Panc1 (cell line): ENCODE data around the gene THAP9. TPM values are rescaled to one million over a fixed set of nuclear protein-coding genes. Genes with fewer than 3 reads are reported as not detected.

Experiments
- ATAC-seq: fragments of 200-7000 bp; cut with Tn5 transposase; 2 replicates; pipeline ENCODE4 v1.9.1; 2020; ENCODE audit warnings: mild to moderate bottlenecking, moderate library complexity
- BruUV-seq: library from RNA; stranded (reverse); fragments of 400-500 nt; replicated peaks from 2 replicates; lab custom pipeline; 2021; lab: Mats Ljungman, UMichigan
- CTCF ChIA-PET: fragments of 300-600 bp; sonication (Branson Sonifier 250); formaldehyde crosslinking; loops from one replicate; lab custom pipeline; 2022; ENCODE audit warnings: antibody characterized with exemption; lab: Charles Lee
- POLR2A ChIA-PET: fragments of 300-600 bp; sonication (Branson Sonifier 250); formaldehyde crosslinking; loops from one replicate; lab custom pipeline; 2022; ENCODE audit warnings: antibody characterized with exemption; lab: Charles Lee
- DNase-seq: peaks from one replicate; pipeline ENCODE4 v3.0.0-alpha.2; 2010; ENCODE audit warnings: low read depth, low spot score
- H3K27ac ChIP-seq: 2 replicates; pipeline ENCODE4 v1.5.1; 2011; ENCODE audit warnings: mild to moderate bottlenecking, low read length, inconsistent platforms
- H3K27me3 ChIP-seq: fragments of 200-500 bp; sonication (Bioruptor generic); 2 replicates; pipeline ENCODE4 v1.6.0; 2014; ENCODE audit warnings: low read length, inconsistent platforms; ENCODE audit not compliant: control insufficient read depth, insufficient read depth
- H3K36me3 ChIP-seq: fragments of 200-500 bp; sonication (Bioruptor generic); 2 replicates; pipeline ENCODE4 v1.5.1; 2014; ENCODE audit warnings: inconsistent platforms, mild to moderate bottlenecking, low read length, moderate library complexity; ENCODE audit not compliant: control insufficient read depth, insufficient read depth
- H3K4me1 ChIP-seq: 2 replicates; pipeline ENCODE4 v1.5.1; 2011; ENCODE audit warnings: inconsistent platforms, mild to moderate bottlenecking, low read length, moderate library complexity; ENCODE audit not compliant: control insufficient read depth, insufficient read depth
- H3K4me3 ChIP-seq, 2 experiments: 2 replicates each; pipeline ENCODE4 v1.5.1; 2011 to 2012; ENCODE audit warnings: low read depth in 2 of 2, low read length in 2 of 2, mild to moderate bottlenecking in 2 of 2, inconsistent platforms in 1 of 2, moderate library complexity in 1 of 2
- H3K9me3 ChIP-seq: fragments of 200-500 bp; sonication (Bioruptor generic); 2 replicates; pipeline ENCODE4 v1.5.1; 2014; ENCODE audit warnings: low read depth, mild to moderate bottlenecking, inconsistent platforms, low read length, moderate library complexity; ENCODE audit not compliant: control insufficient read depth, insufficient read depth
- CTCF ChIP-seq: fragments of 450-650 bp; IDR thresholded peaks from 2 replicates; pipeline ENCODE4 v1.5.1; 2017; ENCODE audit warnings: mild to moderate bottlenecking
- POLR2AphosphoS5 ChIP-seq: IDR thresholded peaks from 2 replicates; pipeline ENCODE4 v1.6.1; 2012; ENCODE audit warnings: mild to moderate bottlenecking, low read depth, low read length, moderate library complexity
- REST ChIP-seq, 2 experiments: IDR thresholded peaks; 2 replicates each; pipeline ENCODE4 v1.6.1; 2011 to 2012; ENCODE audit warnings: low read depth in 2 of 2, control low read depth in 1 of 2, low read length in 1 of 2, mild to moderate bottlenecking in 1 of 2, moderate library complexity in 1 of 2; ENCODE audit not compliant: insufficient read depth in 1 of 2
- SIN3A ChIP-seq: IDR thresholded peaks from 2 replicates; pipeline ENCODE4 v1.6.1; 2012; ENCODE audit warnings: low read depth, mild to moderate bottlenecking, low read length, moderate library complexity, borderline replicate concordance; ENCODE audit not compliant: insufficient read depth
- TCF7L2 ChIP-seq: IDR thresholded peaks from 2 replicates; pipeline ENCODE4 v1.6.1; 2011; ENCODE audit warnings: mild to moderate bottlenecking, low read depth, low read length, inconsistent platforms
- in situ Hi-C: cut with HindIII; loops from 2 replicates; pipeline ENCODE4 v1.10.0; 2016; ENCODE audit warnings: low sequenced_read_pairs, low pct_unique_long_range_greater_than_20kb
- intact Hi-C: fragments of 100-400 bp; cut with micrococcal nuclease; formaldehyde crosslinking; loops from one replicate; pipeline ENCODE4 v1.10.0; 2022; ENCODE audit not compliant: unreplicated experiment
- total RNA-seq: library from RNA; stranded (reverse); gene quantifications from one replicate; pipeline ENCODE4 v1.2.1, GENCODE V29; 2021; ENCODE audit not compliant: unreplicated experiment

Gene THAP9
- total RNA-seq, 1 experiment from 2014 or later, result 3.0 TPM

- Histone ChIP-seq H3K27ac (no peak overlapping the region), H3K9me3 (no peaks in the 10 kb centered on the region), H3K27me3 (no peaks in the 10 kb centered on the region), H3K4me3 (no peak overlapping the region), H3K4me1 (peaks cover 9% of the 10 kb centered on the region), H3K36me3 (no peaks in the 10 kb centered on the region; the same call in 1 of the 2 replicates)
- DNase-seq, result no peak
- no peak for ATAC-seq
- ChIA-PET POLR2A (no interaction called here), CTCF (no interaction called here)
- BruUV-seq, result no TSS peak
- intact Hi-C loops (no loop called here), in situ Hi-C loops (no loop called here)
- TF ChIP-seq SIN3A, result no peak
- TF ChIP-seq CTCF, result no peak
- no peak for TF ChIP-seq REST (IDR thresholded peaks at IDR 0.05; ENCODE audit: insufficient read depth in 1 of 2, low read depth in 2 of 2, low read length in 1 of 2)
- TF ChIP-seq POLR2AphosphoS5, result no peak
- TF ChIP-seq TCF7L2, result no peak
These were observed 5.9 kb downstream of the THAP9 start for GRCh38 chr4:82906469-82906868.

GRCh38 chr4:82909326-82909725 lies 8.8 kb downstream of the THAP9 start:
- in situ Hi-C loops, result no loop called here
- CTCF ChIA-PET, result no interaction called here
- ATAC-seq, result no peak
- intact Hi-C loops, result no loop called here
- no TSS peak for BruUV-seq
- H3K4me1 ChIP-seq, result no peaks in the 10 kb centered on the region
- H3K4me3 ChIP-seq, result no peak overlapping the region
- no peak for TF ChIP-seq REST (IDR thresholded peaks at IDR 0.05; ENCODE audit: insufficient read depth in 1 of 2, low read depth in 2 of 2, low read length in 1 of 2)
- TF ChIP-seq POLR2AphosphoS5, result no peak
- TF ChIP-seq TCF7L2, result no peak
- no peak for TF ChIP-seq SIN3A
- TF ChIP-seq CTCF, result no peak
- DNase-seq, result no peak
- H3K36me3 ChIP-seq, result no peaks in the 10 kb centered on the region; the same call in 1 of the 2 replicates
- H3K9me3 ChIP-seq, result no peaks in the 10 kb centered on the region
- H3K27ac ChIP-seq, result no peak overlapping the region
- POLR2A ChIA-PET, result no interaction called here
- no peaks in the 10 kb centered on the region for H3K27me3 ChIP-seq
